ENCODE results near the gene DLG4.

GRCh38 chr17:7195971-7196370 is 23.7 kb downstream of the DLG4 start:
- TF ChIP-seq POLR2A (IDR thresholded peaks at IDR 0.05): no peak
- TF ChIP-seq, protein P1, sequence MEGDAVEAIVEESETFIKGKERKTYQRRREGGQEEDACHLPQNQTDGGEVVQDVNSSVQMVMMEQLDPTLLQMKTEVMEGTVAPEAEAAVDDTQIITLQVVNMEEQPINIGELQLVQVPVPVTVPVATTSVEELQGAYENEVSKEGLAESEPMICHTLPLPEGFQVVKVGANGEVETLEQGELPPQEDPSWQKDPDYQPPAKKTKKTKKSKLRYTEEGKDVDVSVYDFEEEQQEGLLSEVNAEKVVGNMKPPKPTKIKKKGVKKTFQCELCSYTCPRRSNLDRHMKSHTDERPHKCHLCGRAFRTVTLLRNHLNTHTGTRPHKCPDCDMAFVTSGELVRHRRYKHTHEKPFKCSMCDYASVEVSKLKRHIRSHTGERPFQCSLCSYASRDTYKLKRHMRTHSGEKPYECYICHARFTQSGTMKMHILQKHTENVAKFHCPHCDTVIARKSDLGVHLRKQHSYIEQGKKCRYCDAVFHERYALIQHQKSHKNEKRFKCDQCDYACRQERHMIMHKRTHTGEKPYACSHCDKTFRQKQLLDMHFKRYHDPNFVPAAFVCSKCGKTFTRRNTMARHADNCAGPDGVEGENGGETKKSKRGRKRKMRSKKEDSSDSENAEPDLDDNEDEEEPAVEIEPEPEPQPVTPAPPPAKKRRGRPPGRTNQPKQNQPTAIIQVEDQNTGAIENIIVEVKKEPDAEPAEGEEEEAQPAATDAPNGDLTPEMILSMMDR (IDR thresholded peaks at IDR 0.05): no peak

All from thyroid gland (tissue), 4 donors.